HG03103 (cell line): ENCODE measurements around the gene ASB13.
A peak's percentile ranks its signal among the peaks of the same experiment; 100 is the strongest.

Source experiments
- ATAC-seq: cut with Tn5 transposase; IDR thresholded peaks from one replicate; pipeline ENCODE4 v1.9.1; 2021; ENCODE audit warnings: low read depth; ENCODE audit not compliant: unreplicated experiment

Gene ASB13

DNA sequence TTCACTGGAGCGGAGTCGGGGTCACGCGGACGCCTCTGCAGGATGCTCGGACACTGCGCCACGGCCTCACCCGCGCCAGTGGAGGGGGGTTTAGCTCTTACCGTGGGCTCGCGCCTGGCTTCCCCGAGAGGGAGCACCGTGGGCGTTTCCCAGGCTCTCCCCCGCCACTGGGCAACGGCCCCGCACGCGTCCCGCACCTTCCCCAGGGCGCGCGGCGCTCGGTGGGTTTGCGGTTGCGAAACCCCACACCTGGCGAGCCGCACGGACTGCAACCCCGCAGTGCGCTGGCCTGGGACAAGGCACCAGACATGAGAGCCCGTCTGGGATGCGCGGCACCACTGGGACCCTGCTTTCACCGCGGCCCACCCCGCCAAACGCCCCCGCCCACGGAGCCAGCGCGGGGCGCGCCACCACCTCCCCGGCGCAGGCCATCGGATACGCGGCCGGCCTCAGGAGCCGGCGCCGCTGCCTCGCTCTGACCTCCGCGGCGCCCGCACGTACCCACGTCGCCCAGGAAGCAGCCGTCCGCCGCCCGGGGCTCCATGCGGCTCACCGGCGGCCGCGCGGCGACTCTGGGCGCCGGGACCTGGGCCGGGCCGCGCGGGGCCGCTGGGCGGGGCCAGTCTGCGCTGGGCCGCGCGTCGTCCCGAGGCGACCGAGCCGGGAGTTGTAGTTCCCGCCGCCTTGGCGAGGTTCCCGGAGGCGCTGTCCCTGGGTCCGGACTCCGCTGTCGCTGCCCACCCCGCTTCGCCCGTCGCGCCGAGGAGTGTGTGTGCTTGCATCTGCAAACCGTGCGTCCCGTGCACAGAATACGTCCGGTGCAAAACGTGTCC lies at the start of gene ASB13:
TSS of gene ASB13 (minus strand) at position 588 of the 833 bp plus-strand sequence. CDS start at position 544, 44 bp downstream.
- ATAC-seq = peak; percentile 51

- no peak for ATAC-seq
Measured at GRCh38 chr10:5711642-5712041, 45.2 kb upstream of the ASB13 start.

DNA sequence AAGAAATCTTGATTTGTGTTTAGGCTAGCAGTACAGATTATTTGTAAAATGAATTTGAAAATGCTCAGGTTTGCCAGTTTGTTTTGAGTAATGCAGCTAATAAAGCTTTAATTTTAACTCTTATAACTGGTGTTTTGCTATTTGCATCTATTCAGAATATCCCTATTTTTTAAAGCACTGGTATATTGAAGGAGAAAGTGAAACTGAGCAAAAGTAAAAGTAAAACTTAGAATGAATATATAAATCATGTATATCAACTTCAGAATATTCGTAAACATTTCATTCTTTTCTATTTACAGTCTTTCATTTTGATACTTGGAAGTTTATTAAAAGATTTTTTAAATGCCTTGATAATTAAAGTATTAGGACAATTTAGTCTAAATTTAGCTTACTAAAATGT lies 44.5 kb upstream of the ASB13 start:
- ATAC-seq = no peak

- ATAC-seq = no peak
Measured at GRCh38 chr10:5709865-5710264, 43.5 kb upstream of the ASB13 start.

GRCh38 chr10:5708356-5708755 lies 42.0 kb upstream of the ASB13 start:
- ATAC-seq = no peak

GRCh38 chr10:5698062-5698461 lies 31.7 kb upstream of the ASB13 start:
- no peak for ATAC-seq

DNA sequence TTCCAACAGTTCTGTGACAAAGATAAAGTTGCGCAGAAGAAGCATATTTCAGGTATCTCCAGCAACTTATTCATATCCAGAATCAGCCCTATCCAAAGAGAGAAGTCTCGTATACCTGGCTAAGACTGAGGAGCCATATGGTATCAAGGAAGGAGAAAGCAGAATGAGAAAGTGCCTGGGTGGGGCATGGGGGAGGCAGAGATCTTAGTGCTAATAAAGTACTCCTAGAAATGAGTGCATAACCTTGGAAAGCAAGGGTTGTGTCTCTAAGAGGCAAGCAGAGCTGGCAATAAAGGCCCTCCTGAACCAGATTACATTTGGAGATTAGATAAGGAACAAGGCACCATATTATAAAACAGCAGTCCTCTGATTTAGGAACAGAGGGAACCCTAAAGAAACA lies 30.9 kb upstream of the ASB13 start:
- ATAC-seq = no peak

DNA sequence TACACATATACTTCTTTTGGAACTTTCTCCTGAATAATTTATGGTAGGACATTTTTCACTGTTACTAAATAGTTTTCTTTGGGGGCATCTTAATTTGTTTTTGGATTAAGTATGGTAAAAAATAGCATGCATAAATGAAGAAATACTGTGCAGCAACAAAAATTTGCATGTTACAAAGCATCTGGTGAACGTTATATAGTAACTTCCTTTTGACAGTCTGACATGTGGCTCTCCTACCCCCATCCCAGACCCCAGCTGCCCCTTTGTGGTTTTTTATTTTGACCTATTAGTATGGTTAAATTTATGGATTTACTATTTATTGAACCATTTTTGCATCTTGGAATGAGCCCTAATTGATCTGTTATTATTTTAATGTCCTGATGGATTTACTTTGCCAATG lies 28.2 kb upstream of the ASB13 start:
- no peak for ATAC-seq

DNA sequence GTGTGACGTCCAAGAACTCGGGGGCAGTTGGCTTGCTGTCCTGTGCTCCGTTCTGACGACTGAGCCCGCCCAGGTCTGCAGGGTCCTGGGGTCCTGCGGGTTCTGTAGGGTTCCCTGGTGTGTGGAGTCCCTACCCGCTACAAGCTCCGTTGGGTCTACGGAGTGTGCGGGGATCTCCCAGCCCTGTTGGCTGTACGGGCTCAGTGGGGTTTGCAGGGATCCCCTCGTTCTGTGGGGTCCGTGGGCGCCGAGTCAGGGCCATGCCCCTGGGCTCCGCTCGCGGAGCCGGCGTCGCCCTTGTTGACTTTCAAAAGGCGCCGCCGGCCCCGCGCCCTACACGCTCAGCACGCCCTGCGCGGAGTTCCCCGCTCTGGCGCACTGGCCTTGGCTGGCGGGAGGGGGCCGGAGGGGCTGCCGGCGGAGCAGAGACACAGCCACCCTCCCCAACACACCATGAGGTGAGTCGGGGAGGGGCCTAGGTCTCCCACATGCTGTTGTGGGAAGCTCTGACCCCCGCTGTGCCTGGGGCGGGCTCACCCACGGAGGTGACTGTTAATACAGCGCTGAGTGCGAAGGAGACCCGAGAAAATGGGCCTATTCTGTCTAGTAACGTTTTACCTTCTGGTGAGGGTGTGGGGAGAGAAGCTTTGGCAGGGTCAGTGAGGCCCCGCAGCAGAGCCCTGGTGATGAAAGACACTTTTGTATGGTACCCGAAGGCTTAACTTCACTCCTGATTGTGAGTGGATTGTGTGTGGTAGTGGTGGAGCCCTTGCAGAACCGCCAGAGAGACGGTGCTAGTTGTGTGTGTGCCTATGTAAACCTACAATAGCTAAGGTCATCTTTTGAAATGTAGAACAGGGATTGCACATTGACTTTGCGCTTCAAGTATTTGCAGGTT lies 26.3 kb upstream of the ASB13 start:
- peak; percentile 72 for ATAC-seq

- no peak for ATAC-seq
Measured at GRCh38 chr10:5691786-5692185, 25.4 kb upstream of the ASB13 start.

DNA sequence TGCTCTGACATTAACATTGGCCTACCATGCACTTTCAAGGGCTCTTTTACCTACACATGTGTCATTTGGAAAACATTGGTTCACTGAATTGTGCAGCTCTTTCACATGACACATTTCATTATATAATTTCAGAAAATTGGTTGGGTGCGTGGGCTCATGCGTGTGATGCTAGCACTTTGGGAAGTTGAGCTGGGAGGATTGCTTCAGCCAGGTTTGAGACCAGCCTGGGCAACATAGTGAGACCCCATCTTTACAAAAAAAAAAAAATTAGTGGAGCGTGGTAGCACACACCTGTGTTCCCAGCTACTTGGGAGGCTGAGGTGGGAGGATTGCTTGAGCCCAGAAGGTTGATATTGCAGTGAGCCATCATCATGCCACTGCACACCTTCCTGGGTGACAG lies 22.2 kb upstream of the ASB13 start:
- no peak for ATAC-seq

- no peak for ATAC-seq
Measured at GRCh38 chr10:5685764-5686240, 19.4 kb upstream of the ASB13 start.

GRCh38 chr10:5684971-5685763 lies 18.8 kb upstream of the ASB13 start:
- peak; percentile 45 for ATAC-seq

- ATAC-seq = peak; percentile 61
Measured at GRCh38 chr10:5684318-5684970, 18.0 kb upstream of the ASB13 start, which contains the start of gene TASOR2. TASOR2 (plus strand) TSS chr10:5684838; CDS start chr10:5720643, 35,805 bp downstream.

DNA sequence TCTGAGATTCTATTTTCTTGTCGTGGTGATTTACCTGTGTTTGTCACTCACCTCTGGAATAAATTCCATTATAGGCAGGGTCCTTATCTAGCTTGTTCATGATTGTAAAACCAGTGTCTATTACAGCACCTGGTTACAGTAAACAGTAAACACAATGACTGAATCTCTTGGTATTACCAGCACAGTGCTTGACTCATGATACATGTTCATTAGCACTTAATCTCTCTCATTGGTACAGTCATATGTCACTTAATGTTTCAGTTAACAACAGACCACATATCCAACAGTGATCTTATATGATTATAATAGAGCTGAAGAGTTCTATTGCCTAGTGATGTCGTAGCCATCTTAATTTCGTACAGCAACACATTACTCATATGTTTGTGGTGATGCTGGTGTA lies 16.7 kb upstream of the ASB13 start:
- ATAC-seq = no peak

- ATAC-seq = no peak
Measured at GRCh38 chr10:5681930-5682329, 15.5 kb upstream of the ASB13 start.

GRCh38 chr10:5679606-5680005 lies 13.2 kb upstream of the ASB13 start:
- ATAC-seq = no peak

- no peak for ATAC-seq
Measured at GRCh38 chr10:5679037-5679435, 12.6 kb upstream of the ASB13 start.

- no peak for ATAC-seq
Measured at GRCh38 chr10:5678397-5679036, 12.1 kb upstream of the ASB13 start.
